Measurements from ENCODE around the gene CEP41.

GRCh38 chr7:130461272-130461671, 20.5 kb upstream of the CEP41 start:
- TF ChIP-seq CHD2 (IDR thresholded peaks at IDR 0.05; ENCODE audit: low read length, partially characterized antibody): no peak
- TF ChIP-seq RNF2 (IDR thresholded peaks at IDR 0.05; ENCODE audit: borderline replicate concordance, low read depth): no peak
- no peak for TF ChIP-seq REST (IDR thresholded peaks at IDR 0.05)
- TF ChIP-seq TFCP2L1 (CRISPR knock-in tag; IDR thresholded peaks at IDR 0.05): no peak
- TF ChIP-seq POLR2A (IDR thresholded peaks at IDR 0.05; ENCODE audit: low read length): no peak
